K562 (cell line): ENCODE data around the gene MET. TPM values are rescaled to one million over a fixed set of nuclear protein-coding genes. Genes with fewer than 3 reads are reported as not detected.
"Not testable (repeated sequence)": the region's sequence is repeated elsewhere in the genome, so short reads cannot be mapped to it uniquely, and the experiment has no call there.

Experiments used
- ATAC-seq: fragments of 200-7000 bp; cut with Tn5 transposase; 3 replicates; pipeline ENCODE4 v1.9.1; 2020; ENCODE audit warnings: moderate library complexity
- BruUV-seq: library from RNA; stranded (reverse); fragments of 400-500 nt; replicated peaks from 2 replicates; lab custom pipeline; 2021; lab: Mats Ljungman, UMichigan
- CTCF ChIA-PET: fragments of 300-600 bp; formaldehyde crosslinking; extraction: SDS; loops from one replicate; lab custom pipeline; 2021; ENCODE audit warnings: low intra/inter-chr PET ratio; lab: Yijun Ruan, JAX
- POLR2A ChIA-PET: fragments of 300-600, 350-650 bp; sonication (Branson Sonifier 250); formaldehyde crosslinking; extraction: SDS; loops from one replicate; lab custom pipeline; 2021; ENCODE audit warnings: antibody characterized with exemption, inconsistent platforms; lab: Yijun Ruan, JAX
- DNase-seq, 4 experiments: peaks; one replicate each; pipeline versions ENCODE4 v3.0.0 to v3.0.0-alpha.2; 2011 to 2018; ENCODE audit warnings: low spot score in 3 of 4, mixed read lengths in 3 of 4; ENCODE audit errors: extremely low read depth in 1 of 4
- FAIRE-seq: peaks from 2 replicates; lab custom pipeline; 2011; peaks lifted over from hg19 to GRCh38; lab: Jason Lieb, UNC
- H2AFZ ChIP-seq: 2 replicates; pipeline ENCODE4 v1.6.0; 2011; ENCODE audit warnings: low read depth, low read length, control low read depth, inconsistent platforms
- H3K27ac ChIP-seq: fragments of 200-600 bp; 3 replicates; pipeline ENCODE4 v1.8.0; 2011; ENCODE audit warnings: low read depth, mild to moderate bottlenecking, control low read depth, inconsistent platforms, low read length, moderate library complexity, mixed read lengths; ENCODE audit errors: extremely low read depth
- H3K27me3 ChIP-seq, 2 experiments: fragments of 300-600 bp in 1 of 2; 2 replicates in 1 of 2; 3 replicates in 1 of 2; pipeline versions ENCODE4 v1.6.0 to v1.8.0; 2011; ENCODE audit warnings: inconsistent platforms in 2 of 2, low read length in 2 of 2, mild to moderate bottlenecking in 1 of 2, mixed read lengths in 1 of 2, moderate library complexity in 1 of 2; ENCODE audit not compliant: control insufficient read depth in 2 of 2, insufficient read depth in 2 of 2
- H3K36me3 ChIP-seq: fragments of 300-600 bp; 3 replicates; pipeline ENCODE4 v1.8.0; 2011; ENCODE audit warnings: mild to moderate bottlenecking, low read length, inconsistent platforms; ENCODE audit not compliant: control insufficient read depth, insufficient read depth
- H3K4me1 ChIP-seq, 2 experiments: fragments of 200-600 bp in 1 of 2; replicated peaks in 1 of 2; 2 replicates in 1 of 2; 3 replicates in 1 of 2; pipeline versions ENCODE4 v1.5.1 to v1.8.0; 2011; ENCODE audit warnings: inconsistent platforms in 2 of 2, low read length in 2 of 2, mild to moderate bottlenecking in 1 of 2, mixed read lengths in 1 of 2, moderate library complexity in 1 of 2; ENCODE audit not compliant: control insufficient read depth in 2 of 2, insufficient read depth in 2 of 2
- H3K4me2 ChIP-seq: 2 replicates; pipeline ENCODE4 v1.6.1; 2011; ENCODE audit warnings: low read length, control low read depth, inconsistent platforms, mixed read lengths; ENCODE audit not compliant: insufficient read depth
- H3K4me3 ChIP-seq: fragments of 200-600 bp; sonication (generic), shearing (Covaris generic); 2 replicates; pipeline ENCODE4 v1.5.1; 2016; ENCODE audit warnings: control low read depth, inconsistent platforms
- H3K79me2 ChIP-seq: fragments of 200-600 bp; 3 replicates; pipeline ENCODE4 v1.8.0; 2011; ENCODE audit warnings: low read length, inconsistent platforms; ENCODE audit not compliant: control insufficient read depth, insufficient read depth
- H3K9ac ChIP-seq, 2 experiments: 2 replicates each; pipeline versions ENCODE4 v1.6.0 to v1.6.1; 2011; ENCODE audit warnings: low read depth in 2 of 2, low read length in 2 of 2, control low read depth in 1 of 2, inconsistent platforms in 1 of 2, mild to moderate bottlenecking in 1 of 2, mixed read lengths in 1 of 2; ENCODE audit not compliant: insufficient read depth in 1 of 2
- H3K9me1 ChIP-seq: one replicate; pipeline ENCODE4 v1.6.0; 2011; ENCODE audit warnings: inconsistent platforms, mild to moderate bottlenecking, low read length, moderate library complexity; ENCODE audit not compliant: control insufficient read depth, insufficient read depth
- H3K9me3 ChIP-seq: replicated peaks from 2 replicates; pipeline ENCODE4 v1.5.1; 2011; ENCODE audit warnings: low read depth, low read length, inconsistent platforms; ENCODE audit not compliant: control insufficient read depth, insufficient read depth
- H4K20me1 ChIP-seq: replicated peaks from 2 replicates; pipeline ENCODE4 v1.6.1; 2011; ENCODE audit warnings: low read length, inconsistent platforms, mixed read lengths; ENCODE audit not compliant: control insufficient read depth, insufficient read depth
- ATF7 ChIP-seq: fragments of 450-650 bp; IDR thresholded peaks from 2 replicates; pipeline ENCODE4 v1.7.1; 2014; ENCODE audit warnings: mild to moderate bottlenecking, moderate library complexity
- IFI16 ChIP-seq: fragments of 250-450 bp; sonication (Bioruptor Pico); IDR thresholded peaks from 2 replicates; pipeline ENCODE4 v2.1.2; 2022; ENCODE audit warnings: mild to moderate bottlenecking, inconsistent platforms
- KHSRP ChIP-seq: fragments of 450-650 bp; IDR thresholded peaks from 2 replicates; pipeline ENCODE4 v1.6.1; 2017
- NFYB ChIP-seq: IDR thresholded peaks from 2 replicates; pipeline ENCODE4 v1.6.1; 2011; ENCODE audit warnings: mild to moderate bottlenecking, moderate library complexity; ENCODE audit not compliant: insufficient read length; ENCODE audit errors: extremely low read depth
- SMARCA4 ChIP-seq: fragments of 450-650 bp; IDR thresholded peaks from 2 replicates; pipeline ENCODE4 v1.6.1; 2016
- SNAPC5 ChIP-seq: fragments of 250-450 bp; sonication (Bioruptor Pico); IDR thresholded peaks from 2 replicates; pipeline ENCODE4 v1.8.0; 2021; ENCODE audit warnings: moderate library complexity, mild to moderate bottlenecking, inconsistent platforms
- ZNF146 ChIP-seq: IDR thresholded peaks from one replicate; pipeline ENCODE4 v1.6.1; 2018; ENCODE audit warnings: missing compliant biosample characterization; ENCODE audit not compliant: unreplicated experiment
- ZNF76 ChIP-seq: fragments of 250-450 bp; sonication (Bioruptor Pico); IDR thresholded peaks from 2 replicates; pipeline ENCODE4 v1.4.0; 2020; ENCODE audit warnings: mild to moderate bottlenecking, moderate library complexity, borderline replicate concordance
- in situ Hi-C: fragments of 300-500 bp; cut with MboI; formaldehyde crosslinking; loops from 4 replicates; pipeline ENCODE4 v1.15.0; 2018; ENCODE audit warnings: inconsistent platforms, mixed read lengths
- intact Hi-C: fragments of 100-400 bp; cut with micrococcal nuclease; formaldehyde crosslinking; loops from 2 replicates; pipeline ENCODE4 v1.14.2; 2022
- polyA plus RNA-seq, 8 experiments: library from polyadenylated mRNA; depleted of rRNA in 4 of 8; stranded (reverse) in 5 of 8; unstranded in 3 of 8; fragments of >200 nt; fragmentation: Nextera tagmentation in 2 of 8; fragmentation: Illumina TruSeq in 1 of 8; extraction: Ambion mirVana in 2 of 8; extraction: Trizol in 1 of 8; gene quantifications; 2 replicates each; pipeline versions ENCODE4 v1.2.1 to v1.2.3, GENCODE V29; 2011 to 2014; ENCODE audit warnings: inconsistent platforms in 1 of 8, missing spikeins in 1 of 8
- total RNA-seq, 7 experiments: library from RNA; depleted of rRNA in 6 of 7; stranded (reverse); fragments of >200 nt in 6 of 7; fragmentation: Illumina TruSeq in 2 of 7; extraction: Trizol in 2 of 7; gene quantifications; 2 replicates each; pipeline versions ENCODE4 v1.2.1 to v1.2.3, GENCODE V29; 2011 to 2021; ENCODE audit warnings: low replicate concordance in 1 of 7
- TF ChIP-seq, protein P1 (sequence below): fragments of 200-800 bp; sonication (Bioruptor generic); IDR thresholded peaks from 2 replicates; pipeline ENCODE4 v1.6.1; 2017; ENCODE audit warnings: missing genetic modification characterization, missing compliant biosample characterization
- TF ChIP-seq, protein P2 (sequence below), 2 experiments: IDR thresholded peaks in 1 of 2; conservative IDR thresholded peaks in 1 of 2; 2 replicates each; pipeline ENCODE4 v1.6.1; 2016; ENCODE audit warnings: low read depth in 2 of 2, mild to moderate bottlenecking in 1 of 2, missing compliant biosample characterization in 1 of 2, missing genetic modification characterization in 1 of 2, moderate library complexity in 1 of 2
- TF ChIP-seq, protein P3 (sequence below): fragments of 450-650 bp; IDR thresholded peaks from 2 replicates; pipeline ENCODE4 v1.6.1; 2016

MET gene
- total and polyA plus RNA-seq, 9 of the 15 experiments (the other 6 are each of a cell fraction or from before 2014, with no cell fraction given) = 0.84 to 2.4 (median 1.1) TPM

DNA sequence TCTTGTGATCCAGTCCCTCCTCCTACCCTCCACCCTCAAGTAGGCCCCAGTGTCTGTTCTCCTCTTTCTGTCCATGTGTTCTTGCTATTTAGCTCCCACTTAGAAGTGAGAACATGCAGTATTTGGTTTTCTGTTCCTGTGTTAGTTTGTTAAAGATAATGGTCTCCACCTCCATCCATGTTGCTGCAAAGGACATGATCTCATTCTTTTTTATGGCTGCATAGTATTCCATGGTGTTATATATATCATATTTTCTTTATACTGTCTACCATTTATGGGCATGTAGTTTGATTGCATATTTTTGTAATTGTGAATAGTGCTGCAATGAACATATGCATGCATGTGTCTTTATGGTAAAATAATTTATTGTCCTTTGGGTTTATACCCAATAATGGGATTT is 12.7 kb upstream of the MET start:
- H3K9ac ChIP-seq, H3K4me1 ChIP-seq, intact Hi-C loops, H3K4me3 ChIP-seq, H3K36me3 ChIP-seq, H3K9me1 ChIP-seq, ATAC-seq, DNase-seq, H3K27ac ChIP-seq, H4K20me1 ChIP-seq, POLR2A ChIA-PET, H3K4me2 ChIP-seq, BruUV-seq, in situ Hi-C loops, H3K9me3 ChIP-seq, H2AFZ ChIP-seq, H3K79me2 ChIP-seq, FAIRE-seq, CTCF ChIA-PET: not testable (repeated sequence)
- peaks cover 6 to 21% of the 10 kb centered on the region in 2 experiments; a peak in 3 of 5 replicates for H3K27me3 ChIP-seq
- TF ChIP-seq ZNF146 (CRISPR knock-in tag) = peak; percentile 70

GRCh38 chr7:116661865-116662264 is 10.1 kb upstream of the MET start:
- Histone ChIP-seq H3K9ac (no peak overlapping the region), H3K9me1 (no peaks in the 10 kb centered on the region), H3K9me3 (no peaks in the 10 kb centered on the region), H3K4me3 (no peak overlapping the region), H3K27ac (no peak overlapping the region), H3K27me3 (peaks cover 6 to 21% of the 10 kb centered on the region in 2 experiments; a peak in 3 of 5 replicates), H3K79me2 (no peaks in the 10 kb centered on the region), H3K36me3 (no peaks in the 10 kb centered on the region), H3K4me2 (no peak overlapping the region), H3K4me1 (no peaks in the 10 kb centered on the region), H2AFZ (no peak overlapping the region), H4K20me1 (no peaks in the 10 kb centered on the region)
- DNase-seq = no peak
- no TSS peak for BruUV-seq
- ATAC-seq = no peak
- ChIA-PET CTCF (no interaction called here), POLR2A (interaction anchor here (1.0 to 1.2 kb wide), 2 partner anchors 10 to 18 kb away, joined by 3 read pairs; partner anchors contain the start of gene MET)
- in situ Hi-C loops (no loop called here), intact Hi-C loops (no loop called here)
- no peak for FAIRE-seq
- TF ChIP-seq SNAPC5 (no peak), NFYB (no peak), SMARCA4 (no peak), KHSRP (no peak), ATF7 (no peak), IFI16 (CRISPR knock-in tag) (no peak), ZNF76 (CRISPR knock-in tag) (no peak)
- TF ChIP-seq, protein P1, sequence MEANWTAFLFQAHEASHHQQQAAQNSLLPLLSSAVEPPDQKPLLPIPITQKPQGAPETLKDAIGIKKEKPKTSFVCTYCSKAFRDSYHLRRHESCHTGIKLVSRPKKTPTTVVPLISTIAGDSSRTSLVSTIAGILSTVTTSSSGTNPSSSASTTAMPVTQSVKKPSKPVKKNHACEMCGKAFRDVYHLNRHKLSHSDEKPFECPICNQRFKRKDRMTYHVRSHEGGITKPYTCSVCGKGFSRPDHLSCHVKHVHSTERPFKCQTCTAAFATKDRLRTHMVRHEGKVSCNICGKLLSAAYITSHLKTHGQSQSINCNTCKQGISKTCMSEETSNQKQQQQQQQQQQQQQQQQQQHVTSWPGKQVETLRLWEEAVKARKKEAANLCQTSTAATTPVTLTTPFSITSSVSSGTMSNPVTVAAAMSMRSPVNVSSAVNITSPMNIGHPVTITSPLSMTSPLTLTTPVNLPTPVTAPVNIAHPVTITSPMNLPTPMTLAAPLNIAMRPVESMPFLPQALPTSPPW (CRISPR knock-in tag) = no peak
- TF ChIP-seq, protein P2, sequence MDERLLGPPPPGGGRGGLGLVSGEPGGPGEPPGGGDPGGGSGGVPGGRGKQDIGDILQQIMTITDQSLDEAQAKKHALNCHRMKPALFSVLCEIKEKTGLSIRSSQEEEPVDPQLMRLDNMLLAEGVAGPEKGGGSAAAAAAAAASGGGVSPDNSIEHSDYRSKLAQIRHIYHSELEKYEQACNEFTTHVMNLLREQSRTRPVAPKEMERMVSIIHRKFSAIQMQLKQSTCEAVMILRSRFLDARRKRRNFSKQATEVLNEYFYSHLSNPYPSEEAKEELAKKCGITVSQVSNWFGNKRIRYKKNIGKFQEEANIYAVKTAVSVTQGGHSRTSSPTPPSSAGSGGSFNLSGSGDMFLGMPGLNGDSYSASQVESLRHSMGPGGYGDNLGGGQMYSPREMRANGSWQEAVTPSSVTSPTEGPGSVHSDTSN (CRISPR knock-in tag; IDR thresholded peaks at IDR 0.05; ENCODE audit: low read depth) = no peak
- TF ChIP-seq, protein P2 (tag; conservative IDR thresholded peaks at IDR 0.05; ENCODE audit: low read depth) = 0 out of 2 replicates have a peak, but pooled peaks have one; percentile 5
- TF ChIP-seq, protein P3, sequence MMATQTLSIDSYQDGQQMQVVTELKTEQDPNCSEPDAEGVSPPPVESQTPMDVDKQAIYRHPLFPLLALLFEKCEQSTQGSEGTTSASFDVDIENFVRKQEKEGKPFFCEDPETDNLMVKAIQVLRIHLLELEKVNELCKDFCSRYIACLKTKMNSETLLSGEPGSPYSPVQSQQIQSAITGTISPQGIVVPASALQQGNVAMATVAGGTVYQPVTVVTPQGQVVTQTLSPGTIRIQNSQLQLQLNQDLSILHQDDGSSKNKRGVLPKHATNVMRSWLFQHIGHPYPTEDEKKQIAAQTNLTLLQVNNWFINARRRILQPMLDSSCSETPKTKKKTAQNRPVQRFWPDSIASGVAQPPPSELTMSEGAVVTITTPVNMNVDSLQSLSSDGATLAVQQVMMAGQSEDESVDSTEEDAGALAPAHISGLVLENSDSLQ = no peak
